HG02840 (cell line): Measurements from ENCODE around the gene ANKHD1.

Source experiments
- ATAC-seq: cut with Tn5 transposase; IDR thresholded peaks from one replicate; pipeline ENCODE4 v1.9.1; 2021; ENCODE audit warnings: mild to moderate bottlenecking, moderate library complexity, moderate number of reproducible peaks; ENCODE audit not compliant: unreplicated experiment, low FRiP score

The ANKHD1 gene, protein sequence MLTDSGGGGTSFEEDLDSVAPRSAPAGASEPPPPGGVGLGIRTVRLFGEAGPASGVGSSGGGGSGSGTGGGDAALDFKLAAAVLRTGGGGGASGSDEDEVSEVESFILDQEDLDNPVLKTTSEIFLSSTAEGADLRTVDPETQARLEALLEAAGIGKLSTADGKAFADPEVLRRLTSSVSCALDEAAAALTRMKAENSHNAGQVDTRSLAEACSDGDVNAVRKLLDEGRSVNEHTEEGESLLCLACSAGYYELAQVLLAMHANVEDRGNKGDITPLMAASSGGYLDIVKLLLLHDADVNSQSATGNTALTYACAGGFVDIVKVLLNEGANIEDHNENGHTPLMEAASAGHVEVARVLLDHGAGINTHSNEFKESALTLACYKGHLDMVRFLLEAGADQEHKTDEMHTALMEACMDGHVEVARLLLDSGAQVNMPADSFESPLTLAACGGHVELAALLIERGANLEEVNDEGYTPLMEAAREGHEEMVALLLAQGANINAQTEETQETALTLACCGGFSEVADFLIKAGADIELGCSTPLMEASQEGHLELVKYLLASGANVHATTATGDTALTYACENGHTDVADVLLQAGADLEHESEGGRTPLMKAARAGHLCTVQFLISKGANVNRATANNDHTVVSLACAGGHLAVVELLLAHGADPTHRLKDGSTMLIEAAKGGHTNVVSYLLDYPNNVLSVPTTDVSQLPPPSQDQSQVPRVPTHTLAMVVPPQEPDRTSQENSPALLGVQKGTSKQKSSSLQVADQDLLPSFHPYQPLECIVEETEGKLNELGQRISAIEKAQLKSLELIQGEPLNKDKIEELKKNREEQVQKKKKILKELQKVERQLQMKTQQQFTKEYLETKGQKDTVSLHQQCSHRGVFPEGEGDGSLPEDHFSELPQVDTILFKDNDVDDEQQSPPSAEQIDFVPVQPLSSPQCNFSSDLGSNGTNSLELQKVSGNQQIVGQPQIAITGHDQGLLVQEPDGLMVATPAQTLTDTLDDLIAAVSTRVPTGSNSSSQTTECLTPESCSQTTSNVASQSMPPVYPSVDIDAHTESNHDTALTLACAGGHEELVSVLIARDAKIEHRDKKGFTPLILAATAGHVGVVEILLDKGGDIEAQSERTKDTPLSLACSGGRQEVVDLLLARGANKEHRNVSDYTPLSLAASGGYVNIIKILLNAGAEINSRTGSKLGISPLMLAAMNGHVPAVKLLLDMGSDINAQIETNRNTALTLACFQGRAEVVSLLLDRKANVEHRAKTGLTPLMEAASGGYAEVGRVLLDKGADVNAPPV (N-terminal part only)

DNA sequence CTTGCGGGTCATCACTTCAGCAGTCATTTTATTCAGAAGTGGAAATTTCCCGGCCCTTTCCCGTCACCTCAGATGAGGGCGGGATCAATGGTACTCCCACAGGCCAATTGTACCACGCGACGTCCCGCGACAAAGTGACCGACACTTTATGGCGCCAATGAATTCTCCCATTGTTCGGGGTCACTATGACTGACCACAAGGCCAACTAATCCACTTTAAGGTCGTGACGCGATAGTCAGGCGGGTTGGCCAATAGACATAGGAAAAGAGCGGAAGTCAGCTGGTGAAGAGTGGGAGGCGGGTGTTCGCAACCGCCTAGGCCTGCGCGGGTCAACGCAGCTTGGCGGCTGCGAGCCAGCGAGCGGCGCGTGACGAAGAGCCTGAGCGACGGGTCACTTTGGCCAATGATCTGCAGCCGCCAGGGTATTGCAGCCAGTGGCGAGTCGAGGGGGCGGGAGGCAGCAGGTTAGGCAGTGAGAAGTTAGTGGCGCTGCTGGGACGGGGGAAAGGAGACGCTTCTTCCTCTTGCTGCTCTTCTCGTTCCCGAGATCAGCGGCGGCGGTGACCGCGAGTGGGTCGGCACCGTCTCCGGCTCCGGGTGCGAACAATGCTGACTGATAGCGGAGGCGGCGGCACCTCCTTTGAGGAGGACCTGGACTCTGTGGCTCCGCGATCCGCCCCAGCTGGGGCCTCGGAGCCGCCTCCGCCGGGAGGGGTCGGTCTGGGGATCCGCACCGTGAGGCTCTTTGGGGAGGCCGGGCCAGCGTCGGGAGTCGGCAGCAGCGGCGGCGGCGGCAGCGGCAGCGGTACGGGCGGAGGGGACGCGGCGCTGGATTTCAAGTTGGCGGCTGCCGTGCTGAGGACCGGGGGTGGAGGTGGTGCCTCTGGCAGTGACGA is at the start of gene ANKHD1:
ANKHD1 (plus strand) TSS at position 472 of the 896 bp plus-strand sequence; CDS start at position 607, 135 bp downstream.
- ATAC-seq: peak; percentile 89

DNA sequence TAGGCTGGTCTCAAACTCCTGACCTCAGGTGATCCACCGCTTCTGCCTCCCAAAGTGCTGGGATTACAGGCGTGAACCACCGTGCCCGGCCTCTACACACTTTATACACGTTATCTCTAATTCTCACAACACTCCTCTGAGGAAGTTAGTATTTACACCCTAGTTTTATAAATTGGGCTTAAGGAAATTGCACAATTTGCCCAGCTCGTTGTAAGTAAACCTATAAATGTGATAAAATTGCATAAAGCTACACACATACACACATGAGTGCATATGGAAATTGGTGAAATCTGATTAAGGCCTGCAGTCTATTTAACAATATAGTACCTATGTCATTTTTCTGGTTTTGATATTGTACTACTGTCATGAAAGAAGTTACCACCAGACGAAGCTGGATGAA is 46.1 kb upstream of the ANKHD1 start:
- ATAC-seq: no peak

DNA sequence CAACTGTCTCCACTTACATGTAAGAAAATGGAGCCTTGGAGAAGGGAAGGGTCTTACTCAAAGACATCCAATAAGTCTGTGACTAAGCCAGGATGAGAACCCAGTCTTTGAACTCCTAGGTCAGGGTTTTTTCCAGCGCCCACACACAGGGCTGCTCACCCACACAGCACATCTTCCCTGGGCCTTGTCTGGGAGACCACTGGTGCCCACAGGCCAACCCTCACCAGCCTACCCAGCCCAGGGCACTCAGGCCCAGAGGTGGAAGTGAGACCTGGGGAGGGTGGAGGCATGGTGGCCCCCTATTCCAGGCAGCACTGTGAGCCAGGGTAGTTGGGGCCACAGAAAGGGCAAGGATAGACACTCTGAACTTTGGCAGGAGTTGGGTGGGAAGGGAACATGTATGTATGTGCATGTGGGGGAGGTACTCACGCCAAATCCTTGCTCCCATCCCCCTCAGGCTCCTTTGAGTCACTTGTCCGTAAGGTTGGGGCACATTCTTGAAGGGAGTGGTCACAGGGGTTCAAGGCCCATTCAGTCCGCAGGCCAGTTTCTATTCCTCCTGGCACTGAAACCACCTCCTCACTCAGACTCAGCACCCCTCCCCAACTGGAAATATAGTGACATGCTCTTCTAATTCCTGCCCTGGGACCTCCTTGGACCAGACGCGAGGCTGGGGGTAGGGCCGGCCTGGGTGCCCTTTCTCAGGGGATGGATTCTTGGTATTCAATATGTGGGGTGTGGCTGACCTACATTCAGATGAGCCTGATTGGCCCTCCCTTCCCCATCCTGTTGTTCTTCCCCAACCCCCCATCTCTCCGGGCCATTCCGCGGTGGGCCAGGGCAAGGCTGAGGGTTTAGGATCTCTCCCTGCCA is 44.5 kb upstream of the ANKHD1 start:
- ATAC-seq: peak; percentile 14

DNA sequence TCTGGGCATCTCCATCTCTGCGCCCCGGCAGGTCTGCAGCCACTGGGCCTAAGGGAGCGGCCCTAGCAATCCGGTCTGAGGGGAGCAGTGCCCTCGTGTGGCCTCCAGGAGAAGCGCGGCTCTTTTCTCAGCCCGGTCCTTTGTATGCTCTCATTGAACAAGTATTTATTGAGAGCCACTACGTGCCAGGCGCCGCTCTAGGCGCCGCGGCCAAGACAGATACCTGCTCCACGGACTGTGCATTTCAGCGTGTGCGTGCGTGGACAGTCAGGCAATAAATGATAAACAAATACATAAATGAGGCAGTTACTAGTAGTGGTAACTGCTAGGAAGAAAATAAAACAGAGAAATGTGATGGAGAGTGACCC is 43.9 kb upstream of the ANKHD1 start:
- ATAC-seq: peak; percentile 78

DNA sequence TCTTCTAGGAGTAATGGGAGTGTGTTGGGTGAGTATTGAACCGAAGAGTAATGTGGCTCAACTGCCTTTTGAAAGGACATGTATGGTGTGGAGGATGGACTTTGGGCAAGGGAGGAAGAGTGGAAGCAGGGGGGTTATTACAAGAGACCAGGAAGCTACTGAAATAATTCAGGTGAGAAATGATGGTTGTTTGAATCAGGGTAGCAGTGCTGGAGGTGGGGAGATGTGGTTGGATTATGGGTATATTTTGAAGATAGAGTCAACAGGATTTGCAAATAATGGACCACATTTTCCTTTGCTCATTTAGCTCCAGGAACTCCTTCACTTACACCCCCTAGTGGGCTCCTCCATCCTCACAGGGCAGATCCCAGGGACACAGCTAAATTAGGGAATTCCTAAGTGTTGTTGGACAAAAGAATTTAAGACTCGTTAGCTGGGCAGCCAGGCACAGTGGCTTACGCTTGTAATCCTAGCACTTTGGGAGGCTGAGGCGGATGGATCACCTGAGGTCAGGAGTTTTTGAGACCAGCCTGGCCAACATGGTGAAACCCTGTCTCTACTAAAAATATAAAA is 42.8 kb upstream of the ANKHD1 start:
- no peak for ATAC-seq

DNA sequence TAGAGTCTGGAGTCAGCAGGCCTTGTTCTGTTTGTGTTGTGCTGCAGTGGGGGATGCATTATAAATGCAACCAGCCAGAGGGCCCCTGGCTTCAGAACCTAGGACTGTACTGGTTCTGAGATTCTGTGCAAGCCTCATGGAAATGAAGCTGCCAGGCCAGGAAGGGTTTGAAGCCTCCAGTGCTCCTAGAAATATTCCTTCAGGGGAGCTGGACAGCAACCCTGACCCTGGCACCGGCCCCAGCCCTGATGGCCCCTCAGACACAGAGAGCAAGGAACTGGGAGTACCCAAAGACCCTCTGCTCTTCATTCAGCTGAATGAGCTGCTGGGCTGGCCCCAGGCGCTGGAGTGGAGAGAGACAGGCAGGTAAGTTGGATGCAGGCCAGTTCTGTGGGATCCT is 41.5 kb upstream of the ANKHD1 start, which contains the start of gene SLC4A9:
SLC4A9 (plus strand) TSS at position 94 of the 400 bp plus-strand sequence; CDS start at position 137, 43 bp downstream.
- no peak for ATAC-seq

DNA sequence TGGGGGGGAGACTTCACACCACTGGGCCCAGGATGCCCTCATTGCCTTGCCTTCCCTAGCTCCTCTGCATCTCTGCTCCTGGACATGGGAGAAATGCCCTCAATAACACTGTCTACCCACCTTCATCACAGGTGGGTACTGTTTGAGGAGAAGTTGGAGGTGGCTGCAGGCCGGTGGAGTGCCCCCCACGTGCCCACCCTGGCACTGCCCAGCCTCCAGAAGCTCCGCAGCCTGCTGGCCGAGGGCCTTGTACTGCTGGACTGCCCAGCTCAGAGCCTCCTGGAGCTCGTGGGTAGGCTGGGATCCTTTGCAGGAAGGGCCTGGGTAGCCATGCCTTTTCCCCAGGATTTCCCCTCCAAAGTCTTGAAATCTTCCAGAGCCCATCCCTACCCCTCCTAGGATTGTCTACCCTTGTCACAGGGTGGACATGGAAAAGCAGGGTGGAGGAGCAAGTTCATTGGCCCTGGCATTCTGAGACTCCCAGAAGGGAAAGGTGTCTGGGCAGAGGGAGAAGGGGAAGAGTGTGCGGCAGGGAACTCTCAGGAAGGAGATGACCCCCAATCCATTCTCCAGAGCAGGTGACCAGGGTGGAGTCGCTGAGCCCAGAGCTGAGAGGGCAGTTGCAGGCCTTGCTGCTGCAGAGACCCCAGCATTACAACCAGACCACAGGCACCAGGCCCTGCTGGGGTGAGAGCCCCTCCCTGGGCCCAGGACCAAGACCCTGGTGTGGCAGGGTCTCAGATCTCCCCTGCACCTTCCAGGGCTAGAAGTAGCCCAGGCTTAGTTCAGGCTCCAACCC is 40.8 kb upstream of the ANKHD1 start:
- no peak for ATAC-seq

DNA sequence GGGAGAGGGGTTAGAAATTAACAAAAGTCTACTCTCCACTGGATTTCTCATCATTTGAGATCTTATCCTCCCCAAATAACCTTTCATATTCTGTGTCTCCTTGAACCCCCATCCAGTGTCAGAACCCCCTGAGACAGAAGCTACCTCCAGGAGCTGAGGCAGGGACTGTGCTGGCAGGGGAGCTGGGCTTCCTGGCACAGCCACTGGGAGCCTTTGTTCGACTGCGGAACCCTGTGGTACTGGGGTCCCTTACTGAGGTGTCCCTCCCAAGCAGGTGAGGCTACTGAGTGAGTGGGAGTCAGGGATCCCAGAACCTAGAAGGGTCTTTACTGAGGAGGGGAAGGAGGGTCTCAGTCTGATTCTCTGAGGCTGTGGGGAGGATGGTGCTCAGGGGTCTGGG is 39.7 kb upstream of the ANKHD1 start:
- no peak for ATAC-seq

DNA sequence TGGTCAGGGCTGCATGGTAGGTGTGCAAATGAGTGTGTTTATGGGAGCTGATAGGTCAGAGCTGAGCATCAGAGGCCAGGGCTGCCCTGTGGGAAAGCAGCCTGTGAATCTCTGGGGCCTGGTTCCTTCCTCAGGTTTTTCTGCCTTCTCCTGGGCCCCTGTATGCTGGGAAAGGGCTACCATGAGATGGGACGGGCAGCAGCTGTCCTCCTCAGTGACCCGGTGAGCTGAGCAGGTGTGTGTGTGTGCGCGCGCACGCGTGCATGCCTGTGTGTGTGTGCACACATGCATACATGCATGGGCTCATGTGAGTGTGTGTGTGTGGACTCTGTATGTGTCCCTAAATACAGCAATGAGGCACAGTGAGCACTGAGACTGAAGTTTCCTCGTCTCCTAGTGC is 39.3 kb upstream of the ANKHD1 start:
- ATAC-seq: no peak

DNA sequence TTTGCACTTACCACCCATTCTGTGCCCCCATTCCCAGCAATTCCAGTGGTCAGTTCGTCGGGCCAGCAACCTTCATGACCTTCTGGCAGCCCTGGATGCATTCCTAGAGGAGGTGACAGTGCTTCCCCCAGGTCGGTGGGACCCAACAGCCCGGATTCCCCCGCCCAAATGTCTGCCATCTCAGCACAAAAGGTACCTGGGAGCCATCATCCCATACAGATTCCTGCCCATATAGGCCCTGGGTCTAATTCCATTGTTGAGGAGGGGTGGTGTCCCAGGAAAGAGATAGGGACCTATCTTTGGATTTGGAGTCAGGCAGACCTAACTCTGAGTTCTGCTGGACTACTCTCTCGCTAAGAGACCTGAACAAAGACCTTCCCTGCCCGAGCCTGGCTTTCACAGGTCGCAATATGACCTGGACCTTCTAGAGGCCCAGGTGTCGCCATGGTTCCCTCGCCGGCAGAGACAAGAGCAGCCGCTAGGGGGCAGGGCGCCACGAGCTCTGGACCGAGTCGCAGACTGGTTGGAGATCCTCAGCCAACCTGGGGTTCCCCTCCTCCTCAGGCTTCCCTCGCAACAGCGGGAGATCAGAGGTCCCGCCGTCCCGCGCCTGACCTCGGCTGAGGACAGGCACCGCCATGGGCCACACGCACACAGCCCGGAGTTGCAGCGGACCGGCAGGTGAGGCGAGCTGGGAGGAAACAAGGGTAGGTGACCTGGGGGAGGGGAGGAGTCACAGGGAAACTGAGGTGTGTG is 38.6 kb upstream of the ANKHD1 start:
- peak; percentile 85 for ATAC-seq

DNA sequence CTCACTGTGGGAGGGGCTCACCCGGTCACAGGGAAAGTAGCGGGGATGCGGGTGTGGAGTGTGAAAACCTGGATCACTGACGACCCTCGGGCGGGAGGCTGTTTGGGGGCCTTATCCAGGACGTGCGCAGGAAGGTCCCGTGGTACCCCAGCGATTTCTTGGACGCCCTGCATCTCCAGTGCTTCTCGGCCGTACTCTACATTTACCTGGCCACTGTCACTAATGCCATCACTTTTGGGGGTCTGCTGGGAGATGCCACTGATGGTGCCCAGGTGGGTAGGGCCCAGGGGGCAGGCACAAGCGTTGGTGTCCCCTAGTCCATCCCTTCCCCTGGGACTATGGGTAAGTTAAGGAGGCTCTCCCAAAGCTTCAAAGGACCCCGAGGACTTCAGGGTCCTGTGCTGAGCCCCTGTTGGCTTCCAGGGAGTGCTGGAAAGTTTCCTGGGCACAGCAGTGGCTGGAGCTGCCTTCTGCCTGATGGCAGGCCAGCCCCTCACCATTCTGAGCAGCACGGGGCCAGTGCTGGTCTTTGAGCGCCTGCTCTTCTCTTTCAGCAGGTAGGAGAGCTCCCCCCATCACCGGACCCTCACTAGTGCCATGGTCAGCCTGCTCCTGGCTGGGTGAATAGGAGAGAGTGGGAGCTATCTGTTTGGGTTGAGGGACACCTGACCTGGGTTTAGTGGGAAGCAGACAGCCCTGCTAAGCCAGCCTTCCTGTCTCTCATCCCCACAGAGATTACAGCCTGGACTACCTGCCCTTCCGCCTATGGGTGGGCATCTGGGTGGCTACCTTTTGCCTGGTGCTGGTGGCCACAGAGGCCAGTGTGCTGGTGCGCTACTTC is 37.8 kb upstream of the ANKHD1 start:
- ATAC-seq: no peak

DNA sequence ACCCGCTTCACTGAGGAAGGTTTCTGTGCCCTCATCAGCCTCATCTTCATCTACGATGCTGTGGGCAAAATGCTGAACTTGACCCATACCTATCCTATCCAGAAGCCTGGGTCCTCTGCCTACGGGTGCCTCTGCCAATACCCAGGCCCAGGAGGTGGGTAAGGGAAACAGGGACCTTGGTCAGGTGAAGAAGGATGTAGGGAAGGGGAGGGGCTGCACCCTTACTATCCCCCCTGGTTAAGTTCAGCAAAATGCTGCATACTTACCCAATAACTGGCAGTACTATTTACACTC is 37.2 kb upstream of the ANKHD1 start:
- ATAC-seq: no peak

DNA sequence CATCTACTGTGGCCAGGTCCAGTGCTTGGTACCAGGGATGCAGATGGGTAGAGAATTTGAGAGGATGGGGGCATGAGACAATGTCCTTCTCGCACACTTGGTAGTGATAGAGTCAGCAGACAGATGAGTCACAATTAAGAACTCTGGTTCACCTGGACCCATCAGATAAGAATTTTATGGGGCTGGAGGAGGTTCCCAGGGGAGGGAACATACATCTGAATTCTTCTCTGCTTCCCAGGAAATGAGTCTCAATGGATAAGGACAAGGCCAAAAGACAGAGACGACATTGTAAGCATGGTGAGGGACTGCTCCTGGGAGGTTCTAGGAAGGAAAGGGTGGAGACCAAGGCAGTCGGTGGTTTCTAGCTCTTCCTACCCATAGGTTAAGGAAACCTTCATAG is 36.4 kb upstream of the ANKHD1 start:
- ATAC-seq: no peak

DNA sequence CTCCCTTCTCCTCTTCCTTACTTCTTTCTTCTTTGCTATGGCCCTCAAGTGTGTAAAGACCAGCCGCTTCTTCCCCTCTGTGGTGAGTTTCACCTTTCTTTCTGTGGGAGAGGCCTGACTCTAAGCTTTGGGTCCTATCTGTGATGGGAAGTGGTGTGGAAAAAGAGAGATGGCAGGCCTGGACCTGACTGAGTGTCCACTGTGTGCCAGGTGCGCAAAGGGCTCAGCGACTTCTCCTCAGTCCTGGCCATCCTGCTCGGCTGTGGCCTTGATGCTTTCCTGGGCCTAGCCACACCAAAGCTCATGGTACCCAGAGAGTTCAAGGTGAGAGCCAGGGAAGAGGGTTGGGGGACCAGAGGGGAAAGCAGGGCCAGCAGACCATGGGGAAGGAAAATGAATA is 35.7 kb upstream of the ANKHD1 start:
- ATAC-seq: no peak

DNA sequence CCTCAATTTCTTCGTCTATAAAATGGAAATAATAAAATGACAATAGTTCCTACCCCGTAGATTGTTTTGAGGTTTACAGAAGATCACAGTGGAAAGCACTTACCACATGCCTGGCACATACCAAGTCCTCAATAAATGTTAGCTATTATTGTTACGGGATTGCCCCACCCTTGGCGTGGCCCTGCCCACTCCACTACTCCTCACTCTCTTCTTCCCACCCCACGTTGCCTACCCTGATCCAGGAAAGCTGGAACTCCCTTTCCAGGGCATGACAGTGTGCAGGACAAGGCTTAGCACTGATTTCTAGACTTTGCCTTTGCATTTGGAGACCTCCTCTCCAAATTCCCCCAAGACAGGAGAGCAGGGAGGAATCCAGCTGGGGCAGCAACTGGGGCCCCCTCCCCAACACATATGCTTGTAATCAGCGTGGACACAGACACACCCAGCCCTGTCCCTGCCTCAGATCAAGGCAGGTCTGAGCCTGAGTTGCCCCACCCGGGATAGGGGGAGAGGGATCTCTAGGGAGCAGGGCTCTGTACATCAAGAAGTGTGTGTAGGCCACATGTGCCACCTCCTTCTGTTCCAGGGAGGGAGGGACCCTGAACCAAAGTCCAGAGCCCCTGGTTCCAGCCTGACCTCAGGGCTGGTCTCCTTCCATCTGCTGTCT is 34.9 kb upstream of the ANKHD1 start:
- no peak for ATAC-seq
